SK-N-SH (cell line): ENCODE measurements around the gene MACROD1. TPM values are rescaled to one million over a fixed set of nuclear protein-coding genes. Genes with fewer than 3 reads are reported as not detected.
A peak's percentile ranks its signal among the peaks of the same experiment; 100 is the strongest.

Experiments used
- CTCF ChIA-PET: fragments of 300-600, 350-600 bp; formaldehyde crosslinking; extraction: SDS; loops from one replicate; lab custom pipeline; 2021; lab: Yijun Ruan, JAX
- POLR2A ChIA-PET: fragments of 350-600 bp; sonication (Branson Sonifier 250); formaldehyde crosslinking; extraction: SDS; loops from one replicate; lab custom pipeline; 2020; ENCODE audit warnings: antibody characterized with exemption, inconsistent platforms; lab: Yijun Ruan, JAX
- DNase-seq: peaks from one replicate; pipeline ENCODE4 v3.0.0; 2012
- H2AFZ ChIP-seq: fragments of 200-600 bp; sonication (generic); 2 replicates; pipeline ENCODE4 v1.8.1; 2016; ENCODE audit warnings: antibody characterized with exemption, mild to moderate bottlenecking, low read depth
- H3F3A ChIP-seq: fragments of 200-600 bp; sonication (generic); replicated peaks from 2 replicates; pipeline ENCODE3; 2016; ENCODE audit warnings: antibody characterized with exemption, mild to moderate bottlenecking; ENCODE audit not compliant: insufficient read depth
- H3K27ac ChIP-seq, 2 experiments: fragments of 200-500 bp in 1 of 2; fragments of 200-600 bp in 1 of 2; sonication (Bioruptor generic) in 1 of 2; sonication (generic), shearing (Covaris generic) in 1 of 2; 2 replicates each; pipeline versions ENCODE4 v1.5.1 to v1.6.1; 2014 to 2016; ENCODE audit warnings: low read depth in 2 of 2, inconsistent platforms in 1 of 2, low read length in 1 of 2, mild to moderate bottlenecking in 1 of 2, mixed read lengths in 1 of 2
- H3K27me3 ChIP-seq: fragments of 200-600 bp; sonication (generic), shearing (Covaris generic); 2 replicates; pipeline ENCODE4 v1.6.1; 2016; ENCODE audit warnings: mixed run types; ENCODE audit not compliant: insufficient read depth
- H3K36me3 ChIP-seq, 2 experiments: fragments of 200-500 bp in 1 of 2; fragments of 200-600 bp in 1 of 2; sonication (Bioruptor generic) in 1 of 2; sonication (generic) in 1 of 2; replicated peaks in 1 of 2; 2 replicates each; pipeline versions ENCODE3 to v1.5.1; 2014 to 2016; ENCODE audit warnings: low read length in 1 of 2, mild to moderate bottlenecking in 1 of 2; ENCODE audit not compliant: insufficient read depth in 2 of 2, control insufficient read depth in 1 of 2
- H3K4me1 ChIP-seq, 2 experiments: fragments of 200-500 bp in 1 of 2; fragments of 200-600 bp in 1 of 2; sonication (Bioruptor generic) in 1 of 2; sonication (generic), shearing (Covaris generic) in 1 of 2; 2 replicates each; pipeline versions ENCODE4 v1.5.1 to v1.6.1; 2014 to 2016; ENCODE audit warnings: low read depth in 1 of 2, low read length in 1 of 2, mixed run types in 1 of 2; ENCODE audit not compliant: insufficient read depth in 2 of 2, control insufficient read depth in 1 of 2
- H3K4me2 ChIP-seq: fragments of 200-600 bp; sonication (generic), shearing (Covaris generic); 2 replicates; pipeline ENCODE4 v1.6.1; 2017; ENCODE audit warnings: mixed run types
- H3K4me3 ChIP-seq, 2 experiments: fragments of 200-500 bp in 1 of 2; fragments of 200-600 bp in 1 of 2; sonication (Bioruptor generic) in 1 of 2; sonication (generic), shearing (Covaris generic) in 1 of 2; 2 replicates each; pipeline versions ENCODE4 v1.5.1 to v1.8.1; 2014 to 2016; ENCODE audit warnings: low read depth in 2 of 2, inconsistent platforms in 1 of 2, low read length in 1 of 2, mild to moderate bottlenecking in 1 of 2, mixed read lengths in 1 of 2, moderate library complexity in 1 of 2
- H3K79me2 ChIP-seq: fragments of 200-600 bp; sonication (generic); 2 replicates; pipeline ENCODE4 v1.8.1; 2017; ENCODE audit warnings: mild to moderate bottlenecking; ENCODE audit not compliant: insufficient read depth
- H3K9ac ChIP-seq: fragments of 200-600 bp; sonication (generic); 2 replicates; pipeline ENCODE4 v1.6.1; 2017; ENCODE audit warnings: mixed run types
- H3K9me2 ChIP-seq: fragments of 200-600 bp; sonication (generic); 2 replicates; pipeline ENCODE4 v1.6.1; 2017; ENCODE audit warnings: mixed run types
- H3K9me3 ChIP-seq: fragments of 200-600 bp; sonication (generic); 2 replicates; pipeline ENCODE4 v1.6.1; 2017; ENCODE audit warnings: mixed run types, mild to moderate bottlenecking, moderate library complexity
- H4K20me1 ChIP-seq: fragments of 200-600 bp; sonication (generic); 2 replicates; pipeline ENCODE4 v1.6.1; 2017; ENCODE audit warnings: mild to moderate bottlenecking, mixed run types; ENCODE audit not compliant: insufficient read depth
- CHD2 ChIP-seq: fragments of 150-350 bp; IDR thresholded peaks from 2 replicates; pipeline ENCODE4 v1.6.1; 2018; ENCODE audit warnings: low read length; ENCODE audit not compliant: partially characterized antibody
- FOSL2 ChIP-seq: IDR thresholded peaks from 2 replicates; pipeline ENCODE4 v1.4.0; 2012; ENCODE audit warnings: low read depth, mild to moderate bottlenecking, moderate library complexity, borderline replicate concordance
- FOXJ3 ChIP-seq: sonication (generic); formaldehyde crosslinking; IDR thresholded peaks from 2 replicates; pipeline ENCODE4 v1.5.1; 2020; ENCODE audit warnings: mild to moderate bottlenecking, missing genetic modification reagents
- GABPA ChIP-seq: IDR thresholded peaks from 2 replicates; pipeline ENCODE4 v1.4.0; 2012; ENCODE audit warnings: low read depth, mild to moderate bottlenecking
- MEF2A ChIP-seq: IDR thresholded peaks from 2 replicates; pipeline ENCODE4 v1.4.0; 2012; ENCODE audit warnings: low read depth, borderline replicate concordance
- MXI1 ChIP-seq: IDR thresholded peaks from 2 replicates; pipeline ENCODE4 v1.6.1; 2012; ENCODE audit warnings: mild to moderate bottlenecking, low read depth, low read length, improper control_type of control experiment
- NFIC ChIP-seq: IDR thresholded peaks from 2 replicates; pipeline ENCODE4 v1.4.0; 2012; ENCODE audit warnings: borderline replicate concordance
- POLR2AphosphoS5 ChIP-seq: IDR thresholded peaks from 2 replicates; pipeline ENCODE4 v1.6.1; 2012; ENCODE audit warnings: low read depth, low read length
- REST ChIP-seq: IDR thresholded peaks from 2 replicates; pipeline ENCODE4 v1.6.1; 2012; ENCODE audit warnings: mild to moderate bottlenecking, low read depth, low read length, moderate library complexity
- SMC3 ChIP-seq: IDR thresholded peaks from 2 replicates; pipeline ENCODE4 v1.6.1; 2012; ENCODE audit warnings: low read depth, low read length, improper control_type of control experiment
- TCF12 ChIP-seq: IDR thresholded peaks from 2 replicates; pipeline ENCODE4 v1.4.0; 2012
- TEAD4 ChIP-seq: IDR thresholded peaks from 2 replicates; pipeline ENCODE4 v1.4.0; 2012; ENCODE audit warnings: mild to moderate bottlenecking, borderline replicate concordance; ENCODE audit not compliant: insufficient read depth
- USF1 ChIP-seq: IDR thresholded peaks from 2 replicates; pipeline ENCODE4 v1.4.0; 2012; ENCODE audit warnings: low read depth, borderline replicate concordance
- WGBS: methylation state at CpG from one replicate; pipeline ENCODE4 v1.1.6; 2017; ENCODE audit warnings: low lambda C conversion rate; 5-methylcytosine and 5-hydroxymethylcytosine counted together
- polyA plus RNA-seq, 3 experiments: library from polyadenylated mRNA; depleted of rRNA; stranded (reverse); fragments of >200 nt; gene quantifications; 2 replicates each; pipeline ENCODE4 v1.2.3, GENCODE V29; 2012

Gene MACROD1
- polyA plus RNA-seq, 1 of the 3 experiments (the other 2 are of a cell fraction), result 49.1 TPM

GRCh38 chr11:64064374-64065140 lies 101.4 kb downstream of the MACROD1 start:
- ChIA-PET POLR2A (interaction anchor here (0.5 to 1.3 kb wide), 3 partner anchors 13 to 83 kb away, joined by 3 to 4 read pairs (median 3); no protein-coding TSS in a partner anchor), CTCF (no interaction called here)
- no peak for DNase-seq
- H3K4me1 ChIP-seq, result peaks cover 0 to 86% of the 10 kb centered on the region in 2 experiments; a peak in 3 of 4 replicates
- H3K27me3 ChIP-seq, result no peaks in the 10 kb centered on the region
- H4K20me1 ChIP-seq, result no peaks in the 10 kb centered on the region
- H3K79me2 ChIP-seq, result no peaks in the 10 kb centered on the region
- H2AFZ ChIP-seq, result no peak overlapping the region
- H3K36me3 ChIP-seq, result no peaks in the 10 kb centered on the region
- no peak overlapping the region for H3K4me3 ChIP-seq
- no peaks in the 10 kb centered on the region for H3K9me3 ChIP-seq
- no peaks in the 10 kb centered on the region for H3K9me2 ChIP-seq
- WGBS, result 86% methylated on average over 9 of the region's 17 CpGs
- H3K9ac ChIP-seq, result no peak overlapping the region
- H3F3A ChIP-seq, result no peaks in the 10 kb centered on the region
- H3K27ac ChIP-seq, result peak overlapping the region in 1 of 2 experiments; percentile 98; a peak in 2 of 4 replicates
- no peak overlapping the region for H3K4me2 ChIP-seq
- TF ChIP-seq MXI1 (peak; percentile 27; the same call in 1 of the 2 replicates), GABPA (no peak)

GRCh38 chr11:64063777-64064176 lies 102.1 kb downstream of the MACROD1 start:
- no peaks in the 10 kb centered on the region for H3K9me3 ChIP-seq
- TF ChIP-seq TEAD4, result no peak
- no peak for TF ChIP-seq USF1
- no peak for TF ChIP-seq NFIC
- peaks cover 0 to 86% of the 10 kb centered on the region in 2 experiments; a peak in 3 of 4 replicates for H3K4me1 ChIP-seq
- no peaks in the 10 kb centered on the region for H3K27me3 ChIP-seq
- no peak overlapping the region for H3K9ac ChIP-seq
- H3K4me2 ChIP-seq, result no peak overlapping the region
- no peaks in the 10 kb centered on the region for H3K79me2 ChIP-seq
- H3K4me3 ChIP-seq, result no peak overlapping the region
- no peaks in the 10 kb centered on the region for H3K9me2 ChIP-seq
- peak overlapping the region in 1 of 2 experiments; percentile 98; a peak in 2 of 4 replicates for H3K27ac ChIP-seq
- H3K36me3 ChIP-seq, result no peaks in the 10 kb centered on the region
- H3F3A ChIP-seq, result no peaks in the 10 kb centered on the region
- H4K20me1 ChIP-seq, result no peaks in the 10 kb centered on the region
- no peak for DNase-seq
- H2AFZ ChIP-seq, result no peak overlapping the region
- WGBS, result 86% methylated on average over 13 of the region's 13 CpGs
- POLR2A ChIA-PET, result interaction anchor here (1.1 to 1.3 kb wide), 3 partner anchors 10 to 14 kb away, joined by 3 to 4 read pairs (median 3); no protein-coding TSS in a partner anchor
- CTCF ChIA-PET, result no interaction called here

- no peaks in the 10 kb centered on the region for H3K9me2 ChIP-seq
- H3K9me3 ChIP-seq, result no peaks in the 10 kb centered on the region
- H3F3A ChIP-seq, result no peaks in the 10 kb centered on the region
- no peak overlapping the region for H3K4me2 ChIP-seq
- no peaks in the 10 kb centered on the region for H3K79me2 ChIP-seq
- H3K9ac ChIP-seq, result no peak overlapping the region
- H4K20me1 ChIP-seq, result no peaks in the 10 kb centered on the region
- CTCF ChIA-PET, result interaction anchor here (1.1 to 1.6 kb wide), 2 partner anchors 17 to 22 kb away, joined by 3 read pairs; no protein-coding TSS in a partner anchor
- H3K27ac ChIP-seq, result peak overlapping the region in 1 of 2 experiments; percentile 98; a peak in 1 of 4 replicates
- POLR2A ChIA-PET, result interaction anchor here (1.0 to 2.3 kb wide), 3 partner anchors 11 to 16 kb away, joined by 3 to 7 read pairs (median 3); no protein-coding TSS in a partner anchor
- 97% methylated on average over 9 of the region's 16 CpGs for WGBS
- no peaks in the 10 kb centered on the region for H3K27me3 ChIP-seq
- no peak for DNase-seq
- no peaks in the 10 kb centered on the region for H3K36me3 ChIP-seq
- peaks cover 4 to 84% of the 10 kb centered on the region in 2 experiments; a peak in 3 of 4 replicates for H3K4me1 ChIP-seq
- no peak overlapping the region for H2AFZ ChIP-seq
- H3K4me3 ChIP-seq, result no peak overlapping the region; a peak in 1 of 4 replicates
- TF ChIP-seq POLR2AphosphoS5 (no peak), SMC3 (no peak), TEAD4 (no peak), TCF12 (no peak), USF1 (no peak), MEF2A (no peak), CHD2 (no peak), FOSL2 (no peak), FOXJ3 (CRISPR knock-in tag) (no peak), REST (no peak)
These were observed 103.5 kb downstream of the MACROD1 start for GRCh38 chr11:64062185-64063039.
